LNCaP clone FGC (cell line): ENCODE results near the gene FAM241A.

Experiments used
- DNase-seq: peaks from one replicate; pipeline ENCODE4 v3.0.0-alpha.2; 2011; ENCODE audit warnings: low read depth
- H3K4me3 ChIP-seq: 2 replicates; pipeline ENCODE4 v1.5.1; 2011; ENCODE audit warnings: mild to moderate bottlenecking, low read depth, low read length, control low read depth
- TF ChIP-seq, protein P1 (sequence below): IDR thresholded peaks from 2 replicates; pipeline ENCODE4 v1.5.1; 2012; ENCODE audit warnings: mild to moderate bottlenecking; ENCODE audit not compliant: control insufficient read depth, insufficient read depth; ENCODE audit errors: extremely low read depth

The FAM241A gene

DNA sequence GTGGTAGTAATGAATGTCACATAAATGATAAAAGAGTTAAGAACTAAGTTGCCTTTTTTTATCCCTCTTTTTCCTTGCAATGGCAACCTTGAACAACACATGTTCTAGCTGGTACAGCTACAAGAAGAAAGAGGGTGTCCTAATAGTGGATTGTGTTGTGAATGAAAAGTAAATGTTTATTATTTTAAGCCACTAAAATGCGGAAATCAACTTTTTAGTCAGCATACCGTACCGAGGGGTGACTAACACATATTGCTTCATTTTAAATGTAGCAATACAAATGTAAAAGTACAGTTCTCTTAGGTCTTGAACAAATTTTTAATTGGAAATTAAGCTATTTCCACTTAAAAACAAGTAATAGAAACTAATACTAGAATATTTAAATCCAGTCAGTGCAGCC lies 68.6 kb downstream of the FAM241A start:
- TF ChIP-seq, protein P1, sequence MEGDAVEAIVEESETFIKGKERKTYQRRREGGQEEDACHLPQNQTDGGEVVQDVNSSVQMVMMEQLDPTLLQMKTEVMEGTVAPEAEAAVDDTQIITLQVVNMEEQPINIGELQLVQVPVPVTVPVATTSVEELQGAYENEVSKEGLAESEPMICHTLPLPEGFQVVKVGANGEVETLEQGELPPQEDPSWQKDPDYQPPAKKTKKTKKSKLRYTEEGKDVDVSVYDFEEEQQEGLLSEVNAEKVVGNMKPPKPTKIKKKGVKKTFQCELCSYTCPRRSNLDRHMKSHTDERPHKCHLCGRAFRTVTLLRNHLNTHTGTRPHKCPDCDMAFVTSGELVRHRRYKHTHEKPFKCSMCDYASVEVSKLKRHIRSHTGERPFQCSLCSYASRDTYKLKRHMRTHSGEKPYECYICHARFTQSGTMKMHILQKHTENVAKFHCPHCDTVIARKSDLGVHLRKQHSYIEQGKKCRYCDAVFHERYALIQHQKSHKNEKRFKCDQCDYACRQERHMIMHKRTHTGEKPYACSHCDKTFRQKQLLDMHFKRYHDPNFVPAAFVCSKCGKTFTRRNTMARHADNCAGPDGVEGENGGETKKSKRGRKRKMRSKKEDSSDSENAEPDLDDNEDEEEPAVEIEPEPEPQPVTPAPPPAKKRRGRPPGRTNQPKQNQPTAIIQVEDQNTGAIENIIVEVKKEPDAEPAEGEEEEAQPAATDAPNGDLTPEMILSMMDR: no peak
- no peak overlapping the region for H3K4me3 ChIP-seq
- DNase-seq: no peak

DNA sequence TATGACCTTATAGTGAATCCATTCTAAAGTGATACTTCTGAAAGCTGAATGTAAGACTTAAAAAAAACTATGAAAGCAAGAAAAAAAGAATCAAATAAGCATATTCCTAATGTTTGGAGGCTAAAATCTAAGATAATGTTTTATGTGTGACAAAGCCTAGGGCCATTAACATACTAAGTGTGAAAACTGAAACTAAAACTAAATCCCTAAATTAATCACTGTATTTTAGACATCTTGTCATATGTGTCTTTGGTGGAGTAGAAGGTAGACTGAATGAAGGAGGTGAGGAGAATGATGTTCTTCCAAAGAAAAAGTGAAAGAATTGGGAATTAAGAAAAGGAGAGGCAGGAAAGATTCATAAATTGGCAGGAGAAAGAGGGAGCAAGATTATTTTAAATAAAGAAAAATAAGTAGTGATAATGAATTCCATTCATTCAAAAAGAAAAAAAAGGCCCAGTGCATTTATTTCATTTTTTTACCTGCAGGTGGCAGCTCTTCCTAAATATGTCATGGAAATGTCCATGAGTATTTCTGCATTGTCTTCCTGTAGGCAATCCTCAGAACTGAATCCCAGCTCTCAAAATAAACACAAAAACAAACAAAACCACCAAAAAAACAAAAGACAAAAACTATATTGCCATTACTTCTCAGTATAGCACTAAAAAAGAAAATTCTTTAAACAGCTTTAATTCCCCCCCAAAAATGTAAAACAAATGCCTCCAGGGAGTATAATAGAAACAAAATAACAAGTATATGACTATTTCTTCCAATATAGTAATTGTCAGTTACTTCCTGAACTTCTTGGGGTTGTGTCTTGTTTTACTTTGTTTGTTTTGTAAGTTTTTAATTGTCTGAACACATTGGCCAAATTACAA lies 69.4 kb downstream of the FAM241A start:
- TF ChIP-seq, protein P1: peak; percentile 38; the same call in 1 of the 2 replicates
- no peak for DNase-seq
- no peak overlapping the region for H3K4me3 ChIP-seq

DNA sequence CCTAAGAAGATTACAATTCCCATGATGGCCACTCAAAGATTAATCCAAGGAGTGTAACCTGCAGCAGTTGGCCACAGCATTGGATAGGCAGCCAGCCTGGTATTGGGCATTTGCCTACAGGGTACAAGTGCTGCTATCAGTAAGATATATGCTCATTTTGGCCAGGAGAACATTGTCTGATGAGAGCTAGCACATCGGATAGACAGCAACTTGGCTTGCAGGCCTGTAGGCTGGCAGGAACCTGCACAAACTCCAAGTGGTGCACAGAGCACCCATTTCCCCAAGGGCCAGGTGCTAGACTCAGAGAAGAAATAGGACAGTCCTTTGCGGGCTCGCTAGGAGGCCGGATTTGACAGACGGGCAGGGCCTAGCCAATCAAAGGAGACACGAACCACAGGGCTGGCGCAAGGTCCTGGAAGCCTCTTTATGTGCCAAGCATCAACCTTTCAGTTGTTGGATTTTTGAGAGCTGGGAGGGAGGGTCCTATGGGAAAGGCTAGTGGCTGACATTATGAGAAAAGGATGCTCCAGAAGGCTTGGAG lies 74.6 kb downstream of the FAM241A start:
- no peak for DNase-seq
- TF ChIP-seq, protein P1: no peak
- no peak overlapping the region for H3K4me3 ChIP-seq

DNA sequence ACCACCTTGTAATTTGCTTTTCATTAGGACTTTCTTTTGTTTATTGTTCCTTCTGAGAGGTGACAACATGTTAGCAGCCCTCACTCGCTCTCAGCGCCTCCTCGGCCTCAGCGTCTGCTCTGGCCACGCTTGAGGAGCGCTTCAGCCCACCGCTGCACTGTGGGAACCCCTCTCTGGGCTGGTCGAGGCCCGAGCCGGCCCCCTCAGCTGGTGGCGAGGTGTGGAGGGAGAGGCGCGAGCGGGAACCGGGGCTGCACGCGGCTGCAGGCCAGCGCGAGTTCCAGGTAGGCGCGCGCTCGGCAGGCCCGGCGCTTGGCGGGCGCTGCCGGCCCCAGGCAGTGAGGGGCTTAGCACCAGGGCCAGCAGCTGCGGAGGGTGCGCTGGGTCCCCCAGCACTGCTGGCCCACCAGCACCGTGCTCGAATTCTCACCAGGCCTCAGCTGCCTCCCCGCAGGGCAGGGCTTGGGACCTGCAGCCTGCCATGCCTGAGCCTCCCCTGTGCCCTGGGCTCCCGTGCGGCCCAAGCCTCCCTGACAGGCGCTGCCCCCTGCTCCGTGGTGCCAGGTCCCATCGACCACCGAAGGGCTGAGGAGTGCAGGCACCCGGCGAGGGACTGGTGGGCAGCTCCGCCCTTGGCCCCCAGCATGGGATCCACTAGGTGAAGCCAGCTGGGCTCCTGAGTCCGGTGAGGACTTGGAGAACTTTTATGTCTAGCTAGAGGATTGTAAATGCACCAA lies 77.1 kb downstream of the FAM241A start:
- DNase-seq: no peak
- no peak overlapping the region for H3K4me3 ChIP-seq
- TF ChIP-seq, protein P1: no peak

DNA sequence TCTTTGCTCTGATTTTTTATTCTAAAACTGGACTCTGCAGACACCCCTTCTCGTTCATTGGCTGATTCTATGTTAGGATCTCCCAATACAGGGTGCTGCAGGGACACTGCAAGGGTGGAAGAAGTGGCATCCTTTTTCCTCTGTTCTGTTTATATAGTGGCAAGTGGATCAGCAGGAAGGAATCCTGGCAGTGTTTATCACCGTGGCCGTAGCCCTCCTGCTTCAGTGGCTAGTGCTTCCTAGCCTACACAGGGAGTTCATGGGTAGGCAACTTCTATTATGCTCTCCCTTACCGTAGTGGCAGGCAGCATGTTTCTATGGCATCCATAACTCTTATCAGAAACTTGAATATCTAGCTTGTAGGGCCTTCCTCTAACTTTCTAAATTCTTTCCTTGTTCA lies 79.9 kb downstream of the FAM241A start:
- DNase-seq: no peak
- TF ChIP-seq, protein P1: no peak

DNA sequence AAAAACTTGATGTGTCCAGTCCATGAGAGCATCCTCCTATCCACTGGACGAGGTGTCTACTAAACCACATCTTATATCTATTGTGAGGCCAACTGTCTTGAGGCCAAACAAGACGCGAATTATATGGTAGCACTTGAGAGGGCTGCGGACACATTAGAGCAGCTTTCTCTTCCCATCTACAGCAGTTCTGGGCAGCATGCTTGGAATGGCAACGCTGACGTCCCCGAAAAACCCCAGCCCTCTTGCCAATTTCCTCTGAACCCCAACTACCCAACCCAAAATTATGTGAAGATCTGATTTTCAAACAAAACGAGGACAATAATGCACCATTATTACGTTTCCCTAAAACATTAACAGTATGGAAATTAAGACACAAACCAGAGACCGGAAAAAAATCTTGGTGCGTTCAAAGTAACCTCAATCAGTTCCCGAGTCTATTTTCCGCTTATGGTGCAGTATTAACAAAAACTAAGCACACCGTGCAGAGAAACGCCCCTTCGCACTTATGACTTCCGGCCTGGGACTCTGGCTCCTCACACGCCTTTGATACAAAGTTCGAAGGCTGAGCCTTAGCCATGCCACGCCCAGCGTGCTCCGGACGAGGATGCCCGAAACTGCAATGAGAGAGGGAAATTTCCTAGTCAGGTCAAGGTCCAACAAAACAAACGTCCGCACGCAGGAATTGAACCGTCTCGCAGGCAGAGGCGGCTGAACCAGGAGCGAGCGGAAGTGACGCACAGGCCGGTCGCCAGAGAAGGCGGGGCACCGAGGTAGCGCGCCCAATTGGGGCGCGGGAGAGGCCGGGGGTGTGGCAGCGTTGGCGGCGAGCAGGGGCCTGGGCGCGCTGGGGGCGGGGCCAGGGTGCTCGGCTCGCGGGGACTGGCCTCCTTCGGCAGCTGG lies 85.9 kb downstream of the FAM241A start:
- TF ChIP-seq, protein P1: no peak
- H3K4me3 ChIP-seq: peak overlapping the region; percentile 77

More for the DNA sequence above, 79.9 kb downstream of the FAM241A start:
- no peak overlapping the region for H3K4me3 ChIP-seq

More for the DNA sequence above, 85.9 kb downstream of the FAM241A start:
- peak; percentile 86 for DNase-seq
